Liver (tissue), 9 donors: ENCODE data around the gene CLDN12. TPM values are rescaled to one million over a fixed set of nuclear protein-coding genes. Genes with fewer than 3 reads are reported as not detected.

Experiments used
- DNase-seq: peaks from one replicate; pipeline ENCODE4 v3.0.0-alpha.2; 2017; ENCODE audit warnings: low spot score
- H3K27ac ChIP-seq, 2 donors: one replicate each; pipeline ENCODE4 v1.7.0; 2013; ENCODE audit warnings: inconsistent platforms in 2 of 2, low read length in 2 of 2, control low read depth in 1 of 2, low read depth in 1 of 2, mild to moderate bottlenecking in 1 of 2
- H3K27me3 ChIP-seq, 4 donors: one replicate each; pipeline versions ENCODE4 v1.6.1 to v1.7.0; 2013; ENCODE audit warnings: low read length in 3 of 4, inconsistent platforms in 1 of 4, mild to moderate bottlenecking in 1 of 4, moderate library complexity in 1 of 4; ENCODE audit not compliant: control insufficient read depth in 4 of 4, insufficient read depth in 4 of 4
- H3K36me3 ChIP-seq, 4 donors: one replicate each; pipeline versions ENCODE4 v1.6.1 to v1.7.0; 2013; ENCODE audit warnings: low read length in 3 of 4, mild to moderate bottlenecking in 3 of 4, low read depth in 1 of 4, moderate library complexity in 1 of 4; ENCODE audit not compliant: control insufficient read depth in 4 of 4, insufficient read depth in 3 of 4
- H3K4me1 ChIP-seq, 4 donors: one replicate each; pipeline versions ENCODE4 v1.6.1 to v1.7.0; 2013; ENCODE audit warnings: low read length in 3 of 4, mild to moderate bottlenecking in 3 of 4, moderate library complexity in 1 of 4; ENCODE audit not compliant: control insufficient read depth in 4 of 4, insufficient read depth in 4 of 4
- H3K4me3 ChIP-seq, 3 donors: one replicate each; pipeline versions ENCODE4 v1.6.1 to v1.7.0; 2013; ENCODE audit warnings: low read length in 3 of 3, control low read depth in 1 of 3, low read depth in 1 of 3, mild to moderate bottlenecking in 1 of 3
- H3K9ac ChIP-seq, 2 donors: one replicate each; pipeline ENCODE4 v1.7.0; 2013; ENCODE audit warnings: low read length in 2 of 2, mild to moderate bottlenecking in 2 of 2, moderate library complexity in 2 of 2, control low read depth in 1 of 2, low read depth in 1 of 2
- H3K9me3 ChIP-seq, 4 donors: one replicate each; pipeline versions ENCODE4 v1.6.1 to v1.7.0; 2013; ENCODE audit warnings: low read length in 3 of 4; ENCODE audit not compliant: control insufficient read depth in 4 of 4
- EGR1 ChIP-seq, 2 donors: IDR thresholded peaks; 2 replicates each; pipeline ENCODE4 v1.6.1; 2016 to 2018; ENCODE audit warnings: antibody characterized with exemption in 2 of 2, low read depth in 2 of 2
- FOXA1 ChIP-seq: IDR thresholded peaks from 2 replicates; pipeline ENCODE4 v1.6.1; 2016; ENCODE audit warnings: antibody characterized with exemption
- FOXA2 ChIP-seq: IDR thresholded peaks from 2 replicates; pipeline ENCODE4 v1.6.1; 2016; ENCODE audit warnings: antibody characterized with exemption
- GABPA ChIP-seq, 2 donors: IDR thresholded peaks in 1 of 2; conservative IDR thresholded peaks in 1 of 2; 2 replicates each; pipeline ENCODE4 v1.6.1; 2016; ENCODE audit warnings: antibody characterized with exemption in 2 of 2, mild to moderate bottlenecking in 1 of 2, moderate library complexity in 1 of 2
- HNF4A ChIP-seq, 2 donors: conservative IDR thresholded peaks; 2 replicates each; pipeline ENCODE4 v1.6.1; 2016; ENCODE audit warnings: antibody characterized with exemption in 2 of 2, mild to moderate bottlenecking in 2 of 2
- HNF4G ChIP-seq: IDR thresholded peaks from 2 replicates; pipeline ENCODE4 v1.6.1; 2016; ENCODE audit warnings: antibody characterized with exemption
- JUND ChIP-seq, 2 donors: IDR thresholded peaks; 2 replicates each; pipeline ENCODE4 v1.6.1; 2016; ENCODE audit warnings: antibody characterized with exemption in 2 of 2
- NR2F2 ChIP-seq: IDR thresholded peaks from 2 replicates; pipeline ENCODE4 v1.6.1; 2016; ENCODE audit warnings: antibody characterized with exemption
- RAD21 ChIP-seq, 2 donors: IDR thresholded peaks; 2 replicates each; pipeline ENCODE4 v1.6.1; 2016; ENCODE audit warnings: antibody characterized with exemption in 2 of 2, mild to moderate bottlenecking in 2 of 2
- RXRA ChIP-seq, 2 donors: IDR thresholded peaks; 2 replicates each; pipeline ENCODE4 v1.6.1; 2017 to 2018; ENCODE audit warnings: antibody characterized with exemption in 2 of 2, mild to moderate bottlenecking in 1 of 2
- SP1 ChIP-seq: IDR thresholded peaks from 2 replicates; pipeline ENCODE4 v1.6.1; 2018; ENCODE audit warnings: antibody characterized with exemption, mild to moderate bottlenecking
- TAF1 ChIP-seq: conservative IDR thresholded peaks from 2 replicates; pipeline ENCODE4 v1.6.1; 2016; ENCODE audit warnings: antibody characterized with exemption, mild to moderate bottlenecking
- YY1 ChIP-seq: IDR thresholded peaks from 2 replicates; pipeline ENCODE4 v1.6.1; 2016; ENCODE audit warnings: antibody characterized with exemption, mild to moderate bottlenecking
- WGBS: extraction: QIAGEN DNeasy Blood & Tissue Kit; methylation state at CpG from one replicate; pipeline ENCODE4 v1.1.7; 2013; 5-methylcytosine and 5-hydroxymethylcytosine counted together
- polyA plus RNA-seq, 2 donors: library from polyadenylated mRNA; stranded (reverse) in 1 of 2; unstranded in 1 of 2; fragments of 200-250 nt in 1 of 2; fragments of >200 nt in 1 of 2; fragmentation: Nextera tagmentation in 1 of 2; extraction: Ambion mirVana in 1 of 2; gene quantifications; one replicate each; pipeline versions ENCODE4 v1.2.1 to v1.2.3, GENCODE V29; 2013 to 2015
- total RNA-seq, 2 donors: library from RNA; depleted of rRNA; stranded (reverse); fragments of >200 nt; gene quantifications; one replicate each; pipeline ENCODE4 v1.2.3, GENCODE V29; 2014
- TF ChIP-seq, protein P1 (sequence below): fragments of 150-350 bp; IDR thresholded peaks from 2 replicates; pipeline ENCODE4 v1.5.1; 2017; ENCODE audit warnings: improper control_type of control experiment, low read depth, low read length; ENCODE audit not compliant: missing input control
- TF ChIP-seq, protein P2 (sequence below): IDR thresholded peaks from 2 replicates; pipeline ENCODE4 v1.6.1; 2016; ENCODE audit warnings: antibody characterized with exemption
- TF ChIP-seq, protein P3 (sequence below): IDR thresholded peaks from 2 replicates; pipeline ENCODE4 v1.6.1; 2016; ENCODE audit warnings: antibody characterized with exemption
- TF ChIP-seq, protein P4 (sequence below): IDR thresholded peaks from 2 replicates; pipeline ENCODE4 v1.6.1; 2016; ENCODE audit warnings: antibody characterized with exemption, mild to moderate bottlenecking
- donor health status: healthy.
- donor health status: healthy.
- donor health status: healthy.
- donor health status: healthy.
- donor health status: healthy.

CLDN12 gene
- total and polyA plus RNA-seq, 4 donors: 22.5 to 50.0 (median 23.7) TPM

DNA sequence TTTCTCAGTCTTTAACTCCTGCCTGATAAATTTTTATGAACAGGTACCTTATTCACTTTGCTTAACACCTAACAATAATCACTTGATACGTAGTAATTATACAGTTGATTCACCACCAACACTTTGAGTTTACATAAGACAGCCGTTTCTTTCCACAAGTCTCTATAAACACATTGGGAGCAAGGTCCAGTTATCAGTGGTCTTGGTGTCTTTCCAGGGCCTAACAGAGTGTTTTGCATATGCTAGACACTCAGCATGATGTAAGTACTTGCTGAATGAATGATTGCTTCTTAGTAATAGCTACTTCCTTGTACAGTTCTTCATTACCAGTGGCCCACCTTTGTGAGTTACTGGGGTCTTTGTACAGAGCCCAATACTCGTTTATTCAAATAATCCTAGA is 6.4 kb downstream of the CLDN12 start (continued):
- TF ChIP-seq, protein P1, sequence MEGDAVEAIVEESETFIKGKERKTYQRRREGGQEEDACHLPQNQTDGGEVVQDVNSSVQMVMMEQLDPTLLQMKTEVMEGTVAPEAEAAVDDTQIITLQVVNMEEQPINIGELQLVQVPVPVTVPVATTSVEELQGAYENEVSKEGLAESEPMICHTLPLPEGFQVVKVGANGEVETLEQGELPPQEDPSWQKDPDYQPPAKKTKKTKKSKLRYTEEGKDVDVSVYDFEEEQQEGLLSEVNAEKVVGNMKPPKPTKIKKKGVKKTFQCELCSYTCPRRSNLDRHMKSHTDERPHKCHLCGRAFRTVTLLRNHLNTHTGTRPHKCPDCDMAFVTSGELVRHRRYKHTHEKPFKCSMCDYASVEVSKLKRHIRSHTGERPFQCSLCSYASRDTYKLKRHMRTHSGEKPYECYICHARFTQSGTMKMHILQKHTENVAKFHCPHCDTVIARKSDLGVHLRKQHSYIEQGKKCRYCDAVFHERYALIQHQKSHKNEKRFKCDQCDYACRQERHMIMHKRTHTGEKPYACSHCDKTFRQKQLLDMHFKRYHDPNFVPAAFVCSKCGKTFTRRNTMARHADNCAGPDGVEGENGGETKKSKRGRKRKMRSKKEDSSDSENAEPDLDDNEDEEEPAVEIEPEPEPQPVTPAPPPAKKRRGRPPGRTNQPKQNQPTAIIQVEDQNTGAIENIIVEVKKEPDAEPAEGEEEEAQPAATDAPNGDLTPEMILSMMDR: no peak

DNA sequence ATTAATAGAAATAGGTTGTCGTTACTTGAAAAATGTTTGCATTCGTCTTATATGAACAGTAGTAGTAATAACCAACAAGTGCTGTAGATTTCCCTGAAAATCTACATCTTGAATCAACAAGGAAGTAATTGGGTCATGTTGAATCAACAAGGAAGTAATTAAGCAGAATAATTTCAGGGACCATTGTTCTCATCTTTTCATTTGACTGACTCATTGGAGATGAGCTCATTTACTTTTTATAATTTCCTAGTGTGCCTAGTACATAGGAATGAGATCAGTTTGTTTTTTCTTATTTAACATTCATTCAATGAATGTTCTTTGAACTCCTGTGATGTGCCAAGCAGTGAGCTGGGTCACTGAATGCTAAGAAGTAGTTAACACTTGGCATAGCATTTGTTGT is 8.2 kb downstream of the CLDN12 start:
- Histone ChIP-seq H3K36me3 (peaks cover 0 to 14% (median under 1%) of the 10 kb centered on the region in 4 donors), H3K27ac (peak overlapping the region; percentile 17 to 44), H3K4me1 (peaks cover 1 to 49% (median 20%) of the 10 kb centered on the region in 4 donors), H3K27me3 (no peaks in the 10 kb centered on the region), H3K9me3 (no peaks in the 10 kb centered on the region), H3K4me3 (no peak overlapping the region), H3K9ac (no peak overlapping the region)
- no peak for DNase-seq
- TF ChIP-seq GABPA (IDR thresholded peaks at IDR 0.05 in 1 of 2, conservative IDR thresholded peaks at IDR 0.05 in 1 of 2) (no peak), FOXA1 (no peak), JUND (IDR thresholded peaks at IDR 0.05) (no peak), SP1 (no peak), EGR1 (IDR thresholded peaks at IDR 0.05; ENCODE audit: low read depth in 2 of 2) (no peak), TAF1 (no peak), RXRA (IDR thresholded peaks at IDR 0.05) (no peak), HNF4A (conservative IDR thresholded peaks at IDR 0.05) (no peak), RAD21 (IDR thresholded peaks at IDR 0.05) (no peak), NR2F2 (no peak)
- TF ChIP-seq, protein P2, sequence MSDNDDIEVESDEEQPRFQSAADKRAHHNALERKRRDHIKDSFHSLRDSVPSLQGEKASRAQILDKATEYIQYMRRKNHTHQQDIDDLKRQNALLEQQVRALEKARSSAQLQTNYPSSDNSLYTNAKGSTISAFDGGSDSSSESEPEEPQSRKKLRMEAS: no peak
- TF ChIP-seq, protein P3, sequence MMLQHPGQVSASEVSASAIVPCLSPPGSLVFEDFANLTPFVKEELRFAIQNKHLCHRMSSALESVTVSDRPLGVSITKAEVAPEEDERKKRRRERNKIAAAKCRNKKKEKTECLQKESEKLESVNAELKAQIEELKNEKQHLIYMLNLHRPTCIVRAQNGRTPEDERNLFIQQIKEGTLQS: no peak
- 88% methylated on average over 2 of the region's 2 CpGs for whole genome bisulfite sequencing

DNA sequence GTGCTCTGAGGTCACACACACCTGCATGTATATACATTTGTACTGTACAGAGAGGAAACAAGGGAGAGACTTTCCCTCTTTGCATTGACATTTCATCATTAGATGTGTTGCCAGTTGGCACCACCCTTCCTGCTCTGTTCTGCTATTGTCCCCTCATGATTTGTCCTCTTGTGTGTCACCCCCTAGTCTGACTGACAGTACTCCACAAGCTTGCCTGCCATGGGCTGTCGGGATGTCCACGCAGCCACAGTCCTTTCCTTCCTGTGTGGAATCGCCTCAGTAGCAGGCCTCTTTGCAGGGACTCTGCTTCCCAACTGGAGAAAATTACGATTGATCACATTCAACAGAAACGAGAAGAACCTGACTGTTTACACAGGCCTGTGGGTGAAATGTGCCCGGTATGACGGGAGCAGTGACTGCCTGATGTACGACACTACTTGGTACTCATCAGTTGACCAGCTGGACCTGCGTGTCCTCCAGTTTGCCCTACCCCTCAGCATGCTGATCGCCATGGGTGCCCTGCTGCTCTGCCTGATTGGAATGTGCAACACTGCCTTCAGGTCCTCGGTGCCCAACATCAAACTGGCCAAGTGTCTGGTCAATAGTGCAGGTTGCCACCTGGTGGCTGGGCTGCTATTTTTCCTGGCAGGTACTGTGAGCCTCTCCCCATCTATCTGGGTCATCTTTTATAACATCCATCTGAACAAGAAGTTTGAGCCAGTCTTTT is 9.4 kb downstream of the CLDN12 start:
- WGBS: 57% methylated on average over 11 of the region's 11 CpGs
- H3K4me1 ChIP-seq: peaks cover 1 to 40% (median 16%) of the 10 kb centered on the region in 4 donors
- TF ChIP-seq TAF1 (no peak), RXRA (IDR thresholded peaks at IDR 0.05) (peak in 1 of 2 donors; percentile 21), YY1 (peak; percentile 19), RAD21 (IDR thresholded peaks at IDR 0.05) (peak; percentile 81 to 88), HNF4G (no peak), EGR1 (IDR thresholded peaks at IDR 0.05; ENCODE audit: low read depth in 2 of 2) (no peak), FOXA2 (no peak), NR2F2 (no peak), FOXA1 (no peak), HNF4A (conservative IDR thresholded peaks at IDR 0.05) (peak; percentile 48 to 66), JUND (IDR thresholded peaks at IDR 0.05) (no peak)
- TF ChIP-seq, protein P1: peak; percentile 60
- TF ChIP-seq, protein P4, sequence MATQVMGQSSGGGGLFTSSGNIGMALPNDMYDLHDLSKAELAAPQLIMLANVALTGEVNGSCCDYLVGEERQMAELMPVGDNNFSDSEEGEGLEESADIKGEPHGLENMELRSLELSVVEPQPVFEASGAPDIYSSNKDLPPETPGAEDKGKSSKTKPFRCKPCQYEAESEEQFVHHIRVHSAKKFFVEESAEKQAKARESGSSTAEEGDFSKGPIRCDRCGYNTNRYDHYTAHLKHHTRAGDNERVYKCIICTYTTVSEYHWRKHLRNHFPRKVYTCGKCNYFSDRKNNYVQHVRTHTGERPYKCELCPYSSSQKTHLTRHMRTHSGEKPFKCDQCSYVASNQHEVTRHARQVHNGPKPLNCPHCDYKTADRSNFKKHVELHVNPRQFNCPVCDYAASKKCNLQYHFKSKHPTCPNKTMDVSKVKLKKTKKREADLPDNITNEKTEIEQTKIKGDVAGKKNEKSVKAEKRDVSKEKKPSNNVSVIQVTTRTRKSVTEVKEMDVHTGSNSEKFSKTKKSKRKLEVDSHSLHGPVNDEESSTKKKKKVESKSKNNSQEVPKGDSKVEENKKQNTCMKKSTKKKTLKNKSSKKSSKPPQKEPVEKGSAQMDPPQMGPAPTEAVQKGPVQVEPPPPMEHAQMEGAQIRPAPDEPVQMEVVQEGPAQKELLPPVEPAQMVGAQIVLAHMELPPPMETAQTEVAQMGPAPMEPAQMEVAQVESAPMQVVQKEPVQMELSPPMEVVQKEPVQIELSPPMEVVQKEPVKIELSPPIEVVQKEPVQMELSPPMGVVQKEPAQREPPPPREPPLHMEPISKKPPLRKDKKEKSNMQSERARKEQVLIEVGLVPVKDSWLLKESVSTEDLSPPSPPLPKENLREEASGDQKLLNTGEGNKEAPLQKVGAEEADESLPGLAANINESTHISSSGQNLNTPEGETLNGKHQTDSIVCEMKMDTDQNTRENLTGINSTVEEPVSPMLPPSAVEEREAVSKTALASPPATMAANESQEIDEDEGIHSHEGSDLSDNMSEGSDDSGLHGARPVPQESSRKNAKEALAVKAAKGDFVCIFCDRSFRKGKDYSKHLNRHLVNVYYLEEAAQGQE: no peak

More for the DNA sequence above, 9.4 kb downstream of the CLDN12 start:
- no peak for DNase-seq
- Histone ChIP-seq H3K27me3 (no peaks in the 10 kb centered on the region), H3K9ac (no peak overlapping the region), H3K4me3 (no peak overlapping the region), H3K36me3 (peaks cover 0 to 12% (median under 1%) of the 10 kb centered on the region in 4 donors), H3K27ac (peak overlapping the region; percentile 29 to 44), H3K9me3 (no peaks in the 10 kb centered on the region)
